Stimulated activated CD8-positive, alpha-beta memory T cell treated with anti-CD3 and anti-CD28 coated beads, Interleukin-7, amount 100 ng/mL, for 48 hours (primary cell): ENCODE measurements around the gene IRS2.

Experiments
- DNase-seq, 2 donors: peaks; one replicate each; pipeline ENCODE4 v3.0.0-alpha.2; 2020; ENCODE audit warnings: low read depth in 1 of 2; ENCODE audit errors: extremely low read depth in 1 of 2

The IRS2 gene

GRCh38 chr13:109809216-109809932 lies 23.0 kb upstream of the IRS2 start:
- no peak for DNase-seq

- no peak for DNase-seq
These were observed 21.0 kb upstream of the IRS2 start for GRCh38 chr13:109807345-109807744.

- DNase-seq, result no peak
These were observed 18.3 kb upstream of the IRS2 start for GRCh38 chr13:109804654-109805053.

- no peak for DNase-seq
These were observed 17.4 kb upstream of the IRS2 start for GRCh38 chr13:109803825-109804224.

GRCh38 chr13:109802936-109803335 lies 16.6 kb upstream of the IRS2 start:
- DNase-seq, result no peak

GRCh38 chr13:109795011-109795410 lies 8.6 kb upstream of the IRS2 start:
- no peak for DNase-seq

- DNase-seq, result no peak
These were observed 7.7 kb upstream of the IRS2 start for GRCh38 chr13:109794095-109794494.

- no peak for DNase-seq
These were observed 6.2 kb upstream of the IRS2 start for GRCh38 chr13:109792416-109793059.

GRCh38 chr13:109790942-109791605 lies 4.7 kb upstream of the IRS2 start:
- DNase-seq, result no peak

- DNase-seq, result no peak
These were observed 3.7 kb upstream of the IRS2 start for GRCh38 chr13:109790086-109790485.

- no peak for DNase-seq
These were observed 2.9 kb upstream of the IRS2 start for GRCh38 chr13:109789262-109789661.

GRCh38 chr13:109788372-109789111 lies 2.2 kb upstream of the IRS2 start:
- no peak for DNase-seq

- DNase-seq, result no peak
These were observed 962 bp upstream of the IRS2 start for GRCh38 chr13:109787135-109787954.

GRCh38 chr13:109785892-109786450 lies 412 bp downstream of the IRS2 start:
- no peak for DNase-seq

- no peak for DNase-seq
These were observed 1.1 kb downstream of the IRS2 start for GRCh38 chr13:109785141-109785891.

- peak in 1 of 2 donors; percentile 45 for DNase-seq
These were observed 1.7 kb downstream of the IRS2 start for GRCh38 chr13:109784590-109785140.

GRCh38 chr13:109783815-109784589 lies 2.4 kb downstream of the IRS2 start:
- no peak for DNase-seq

- DNase-seq, result no peak
These were observed 3.0 kb downstream of the IRS2 start for GRCh38 chr13:109783447-109783814.
